Measurements from ENCODE around the gene CACNA1B. TPM values are rescaled to one million over a fixed set of nuclear protein-coding genes. Genes with fewer than 3 reads are reported as not detected.
"Not testable (repeated sequence)": the region's sequence is repeated elsewhere in the genome, so short reads cannot be mapped to it uniquely, and the experiment has no call there.

The CACNA1B gene
- total RNA-seq, 1 donor from 2014 or later = under 0.01 TPM

DNA sequence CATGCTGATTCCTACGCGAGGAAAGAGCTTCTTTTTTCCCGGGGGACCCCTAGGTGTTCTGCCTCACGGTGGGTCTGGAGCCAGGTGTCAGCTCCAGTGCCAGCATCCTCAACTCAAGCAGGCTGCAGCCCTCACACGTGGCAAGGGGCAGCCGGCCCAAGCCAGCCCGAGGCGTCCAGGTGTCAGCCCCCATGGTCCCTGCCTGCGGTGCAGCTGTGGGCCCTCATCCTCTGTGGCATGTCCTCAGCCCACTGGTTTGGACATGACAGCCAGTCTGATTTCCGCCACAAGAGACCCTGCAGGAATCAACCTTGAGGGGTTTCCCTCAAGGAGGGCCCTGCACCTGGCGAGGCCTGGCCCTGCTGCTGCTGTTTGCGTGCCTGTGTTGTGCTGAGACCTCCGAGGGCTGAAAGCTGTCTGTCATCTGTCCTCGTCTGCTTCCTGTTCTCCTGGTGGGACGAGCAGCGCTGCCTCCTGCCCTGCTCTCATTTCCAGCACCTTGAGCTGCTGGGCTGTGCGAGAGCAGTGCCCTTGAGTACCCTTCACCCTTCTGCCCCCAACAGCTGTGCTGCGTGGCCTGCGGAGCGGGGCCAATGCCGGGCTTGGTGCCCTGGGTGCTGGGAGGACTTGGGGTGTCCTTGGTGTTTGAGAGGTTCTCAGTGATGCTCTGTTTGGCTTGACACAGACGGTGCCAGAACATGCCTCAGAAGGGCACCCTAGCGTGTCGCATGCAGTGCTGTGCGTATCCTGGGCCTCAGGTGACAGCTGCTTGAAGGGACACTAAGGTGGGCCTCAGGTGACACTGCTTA is 137.6 kb downstream of the CACNA1B start:
- no peak overlapping the region for H3K4me3 ChIP-seq (ENCODE audit: low read depth, low read length)
- DNase-seq (ENCODE audit: low read depth) = no peak
- TF ChIP-seq, protein P1, sequence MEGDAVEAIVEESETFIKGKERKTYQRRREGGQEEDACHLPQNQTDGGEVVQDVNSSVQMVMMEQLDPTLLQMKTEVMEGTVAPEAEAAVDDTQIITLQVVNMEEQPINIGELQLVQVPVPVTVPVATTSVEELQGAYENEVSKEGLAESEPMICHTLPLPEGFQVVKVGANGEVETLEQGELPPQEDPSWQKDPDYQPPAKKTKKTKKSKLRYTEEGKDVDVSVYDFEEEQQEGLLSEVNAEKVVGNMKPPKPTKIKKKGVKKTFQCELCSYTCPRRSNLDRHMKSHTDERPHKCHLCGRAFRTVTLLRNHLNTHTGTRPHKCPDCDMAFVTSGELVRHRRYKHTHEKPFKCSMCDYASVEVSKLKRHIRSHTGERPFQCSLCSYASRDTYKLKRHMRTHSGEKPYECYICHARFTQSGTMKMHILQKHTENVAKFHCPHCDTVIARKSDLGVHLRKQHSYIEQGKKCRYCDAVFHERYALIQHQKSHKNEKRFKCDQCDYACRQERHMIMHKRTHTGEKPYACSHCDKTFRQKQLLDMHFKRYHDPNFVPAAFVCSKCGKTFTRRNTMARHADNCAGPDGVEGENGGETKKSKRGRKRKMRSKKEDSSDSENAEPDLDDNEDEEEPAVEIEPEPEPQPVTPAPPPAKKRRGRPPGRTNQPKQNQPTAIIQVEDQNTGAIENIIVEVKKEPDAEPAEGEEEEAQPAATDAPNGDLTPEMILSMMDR (conservative IDR thresholded peaks at IDR 0.05; ENCODE audit: low read depth, low read length) = no peak

DNA sequence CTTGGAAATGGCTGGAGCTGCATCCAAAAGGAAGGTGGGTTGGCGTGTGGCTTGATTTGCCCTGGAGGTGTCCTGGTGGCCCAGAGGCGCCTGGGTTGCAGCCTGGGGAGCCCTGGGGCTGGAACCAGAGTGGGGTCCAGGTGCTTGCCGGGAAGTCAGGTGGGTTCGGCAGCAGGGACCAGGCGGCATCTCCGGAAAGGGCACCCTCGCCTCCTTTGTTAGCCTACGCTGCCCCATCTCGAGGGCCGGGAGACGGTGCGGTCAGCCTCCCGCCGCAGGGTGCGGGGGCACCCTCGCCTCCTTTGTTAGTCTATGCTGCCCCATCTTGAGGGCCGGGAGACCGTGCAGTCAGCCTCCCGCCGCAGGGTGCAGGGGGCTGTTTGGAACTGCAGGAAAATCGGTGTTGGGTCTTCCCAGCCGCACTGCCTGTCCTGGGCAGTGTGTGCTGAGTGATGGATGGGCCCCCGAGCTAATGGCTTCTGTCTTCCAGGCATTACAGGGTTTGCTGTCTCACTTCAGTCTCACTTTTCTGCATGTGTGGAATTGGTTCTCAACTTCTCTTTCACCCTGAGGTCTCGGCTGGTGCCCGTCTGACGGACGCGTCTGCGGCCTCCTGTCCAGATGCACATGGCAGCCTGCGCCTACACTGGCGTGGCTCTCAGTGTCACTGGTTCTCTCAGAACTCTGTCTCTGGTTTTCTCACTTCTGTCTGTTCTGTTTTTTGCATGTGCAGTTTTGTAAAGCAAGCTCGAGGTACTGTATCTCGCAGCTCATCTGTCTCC is 139.0 kb downstream of the CACNA1B start:
- no peak overlapping the region for H3K4me3 ChIP-seq (ENCODE audit: low read depth, low read length)
- no peak for DNase-seq (ENCODE audit: low read depth)
- TF ChIP-seq, protein P1 (conservative IDR thresholded peaks at IDR 0.05; ENCODE audit: low read depth, low read length) = no peak

DNA sequence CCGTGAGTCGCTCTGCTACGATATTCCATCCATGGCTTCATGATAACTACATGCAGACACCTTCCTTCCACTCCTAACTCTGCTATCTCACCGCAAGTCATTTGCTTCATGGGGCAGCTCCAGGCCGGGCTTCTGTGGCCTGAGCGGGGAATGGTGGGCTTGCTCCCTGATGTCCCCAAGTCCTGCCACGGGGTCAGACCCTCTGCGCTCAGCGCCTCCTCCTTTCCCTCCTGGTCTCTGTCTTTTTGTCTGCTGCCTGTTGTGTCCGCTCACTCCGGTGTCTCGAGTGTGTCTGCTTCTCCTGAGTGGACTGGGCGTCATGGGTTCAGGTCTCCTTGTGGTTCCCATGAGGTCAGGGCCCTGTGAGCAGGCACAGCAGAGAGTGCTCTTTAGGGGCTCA is 139.6 kb downstream of the CACNA1B start:
- no peak for DNase-seq (ENCODE audit: low read depth)
- TF ChIP-seq, protein P1 (conservative IDR thresholded peaks at IDR 0.05; ENCODE audit: low read depth, low read length) = no peak
- H3K4me3 ChIP-seq (ENCODE audit: low read depth, low read length) = no peak overlapping the region

DNA sequence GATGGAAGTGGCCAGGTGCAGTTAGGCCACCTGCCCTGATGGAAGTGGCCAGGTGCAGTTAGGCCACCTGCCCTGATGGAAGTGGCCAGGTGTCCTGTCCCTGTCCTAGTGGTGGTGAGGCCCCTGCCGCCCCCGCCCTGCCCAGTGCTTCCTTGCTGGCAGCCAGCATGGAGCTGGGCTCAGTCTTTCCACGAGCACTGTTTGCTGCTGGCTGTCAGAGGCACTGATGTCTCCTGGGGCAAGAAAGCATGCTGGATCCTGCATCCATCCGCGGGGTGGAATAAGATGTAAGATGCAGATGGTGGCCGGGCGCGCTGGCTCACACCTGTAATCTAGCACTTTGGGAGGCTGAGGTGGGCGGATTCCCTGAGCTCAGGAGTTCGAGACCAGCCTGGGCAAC is 141.9 kb downstream of the CACNA1B start:
- DNase-seq (ENCODE audit: low read depth); H3K4me3 ChIP-seq (ENCODE audit: low read depth, low read length): not testable (repeated sequence)

DNA sequence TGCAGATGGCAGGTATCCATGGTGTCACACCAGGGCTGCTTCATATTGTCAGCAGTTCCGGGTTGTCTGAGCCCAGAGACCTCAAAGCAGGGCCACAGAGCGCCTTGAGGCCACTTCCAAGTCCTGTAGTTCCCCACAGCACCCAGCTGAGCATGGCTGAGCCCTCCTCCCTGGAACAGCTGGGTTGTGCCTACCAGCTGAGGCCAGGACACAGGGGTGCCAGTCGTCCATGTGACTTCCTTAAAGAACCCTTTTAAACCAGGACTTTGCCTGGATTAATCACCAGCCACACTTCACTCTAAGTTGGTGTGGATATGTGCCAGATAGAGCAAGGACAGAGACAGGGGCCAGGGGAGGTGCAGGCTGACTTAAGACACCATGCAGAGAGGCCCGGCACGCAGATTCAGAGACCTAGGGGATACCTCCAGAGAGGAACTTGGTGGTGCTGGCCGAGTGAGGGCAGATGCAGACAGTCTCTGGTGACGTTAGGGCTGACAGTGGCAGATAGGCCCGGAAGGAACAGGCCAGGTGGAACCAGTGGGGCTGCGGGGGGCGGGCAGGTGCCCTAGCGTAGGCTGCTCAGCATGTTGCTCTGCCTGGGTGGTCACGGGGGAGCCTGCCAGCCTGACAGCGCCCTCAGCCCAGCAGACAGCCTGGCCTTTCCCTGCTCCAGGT is 142.7 kb downstream of the CACNA1B start:
- no peak for DNase-seq (ENCODE audit: low read depth)
- TF ChIP-seq, protein P1 (conservative IDR thresholded peaks at IDR 0.05; ENCODE audit: low read depth, low read length) = no peak
- no peak overlapping the region for H3K4me3 ChIP-seq (ENCODE audit: low read depth, low read length)

DNA sequence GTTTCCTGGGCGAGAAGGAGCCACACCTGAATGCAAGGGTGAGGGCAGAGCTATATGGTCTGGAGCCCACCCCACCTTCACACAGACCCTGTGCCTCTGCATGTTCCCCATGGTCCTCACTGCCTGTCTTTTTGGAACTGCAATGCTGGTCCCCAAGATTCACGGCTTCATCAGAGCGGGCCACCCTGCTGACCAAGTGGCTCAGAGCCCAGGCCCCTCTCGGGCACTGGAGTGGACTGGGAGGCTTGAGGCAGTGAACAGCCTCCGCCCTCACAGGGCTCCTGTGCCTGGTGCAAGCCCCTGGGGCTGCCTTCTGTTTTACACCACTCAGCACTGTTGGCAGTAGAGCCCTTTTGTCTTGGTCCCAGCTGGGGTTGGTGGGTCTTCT is 143.2 kb downstream of the CACNA1B start:
- TF ChIP-seq, protein P1 (conservative IDR thresholded peaks at IDR 0.05; ENCODE audit: low read depth, low read length) = no peak
- no peak overlapping the region for H3K4me3 ChIP-seq (ENCODE audit: low read depth, low read length)
- DNase-seq (ENCODE audit: low read depth) = no peak
